ENCODE measurements around the gene TBC1D4. TPM values are rescaled to one million over a fixed set of nuclear protein-coding genes. Genes with fewer than 3 reads are reported as not detected.
A peak's percentile ranks its signal among the peaks of the same experiment; 100 is the strongest.

Gene TBC1D4
- total RNA-seq, 1 donor from 2014 or later: 4.8 TPM

DNA sequence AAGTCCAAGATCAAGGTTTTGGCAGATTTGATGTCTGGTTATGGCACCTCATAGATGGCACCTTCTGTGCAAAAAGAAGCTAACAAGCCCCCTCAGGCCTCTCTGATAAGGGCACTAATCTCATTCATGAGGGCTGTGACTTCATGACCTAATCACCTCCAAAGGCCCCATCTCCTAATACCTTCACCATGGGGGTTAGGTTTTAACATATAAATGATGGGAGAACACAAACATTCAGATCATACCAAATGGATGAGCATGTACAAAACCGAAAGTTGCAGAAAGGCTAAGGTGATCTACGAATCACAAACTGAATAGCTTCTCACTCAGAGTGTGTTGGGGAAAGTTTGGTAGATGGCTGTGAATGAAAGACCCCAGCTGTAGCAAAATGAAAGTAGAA lies 217.4 kb downstream of the TBC1D4 start:
- Mint-ChIP-seq H3K27me3 (ENCODE audit: unreplicated experiment) (no peaks in the 10 kb centered on the region), H3K4me1 (ENCODE audit: low read depth, unreplicated experiment) (no peaks in the 10 kb centered on the region), H3K4me3 (ENCODE audit: unreplicated experiment) (no peak overlapping the region), H3K9me3 (ENCODE audit: unreplicated experiment) (no peaks in the 10 kb centered on the region), H3K27ac (ENCODE audit: unreplicated experiment) (no peak overlapping the region), H3K36me3 (ENCODE audit: unreplicated experiment) (no peaks in the 10 kb centered on the region)
- TF ChIP-seq, protein P1, sequence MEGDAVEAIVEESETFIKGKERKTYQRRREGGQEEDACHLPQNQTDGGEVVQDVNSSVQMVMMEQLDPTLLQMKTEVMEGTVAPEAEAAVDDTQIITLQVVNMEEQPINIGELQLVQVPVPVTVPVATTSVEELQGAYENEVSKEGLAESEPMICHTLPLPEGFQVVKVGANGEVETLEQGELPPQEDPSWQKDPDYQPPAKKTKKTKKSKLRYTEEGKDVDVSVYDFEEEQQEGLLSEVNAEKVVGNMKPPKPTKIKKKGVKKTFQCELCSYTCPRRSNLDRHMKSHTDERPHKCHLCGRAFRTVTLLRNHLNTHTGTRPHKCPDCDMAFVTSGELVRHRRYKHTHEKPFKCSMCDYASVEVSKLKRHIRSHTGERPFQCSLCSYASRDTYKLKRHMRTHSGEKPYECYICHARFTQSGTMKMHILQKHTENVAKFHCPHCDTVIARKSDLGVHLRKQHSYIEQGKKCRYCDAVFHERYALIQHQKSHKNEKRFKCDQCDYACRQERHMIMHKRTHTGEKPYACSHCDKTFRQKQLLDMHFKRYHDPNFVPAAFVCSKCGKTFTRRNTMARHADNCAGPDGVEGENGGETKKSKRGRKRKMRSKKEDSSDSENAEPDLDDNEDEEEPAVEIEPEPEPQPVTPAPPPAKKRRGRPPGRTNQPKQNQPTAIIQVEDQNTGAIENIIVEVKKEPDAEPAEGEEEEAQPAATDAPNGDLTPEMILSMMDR (IDR thresholded peaks at IDR 0.05; ENCODE audit: partially characterized antibody, unreplicated experiment): no peak
- no peak for DNase-seq

DNA sequence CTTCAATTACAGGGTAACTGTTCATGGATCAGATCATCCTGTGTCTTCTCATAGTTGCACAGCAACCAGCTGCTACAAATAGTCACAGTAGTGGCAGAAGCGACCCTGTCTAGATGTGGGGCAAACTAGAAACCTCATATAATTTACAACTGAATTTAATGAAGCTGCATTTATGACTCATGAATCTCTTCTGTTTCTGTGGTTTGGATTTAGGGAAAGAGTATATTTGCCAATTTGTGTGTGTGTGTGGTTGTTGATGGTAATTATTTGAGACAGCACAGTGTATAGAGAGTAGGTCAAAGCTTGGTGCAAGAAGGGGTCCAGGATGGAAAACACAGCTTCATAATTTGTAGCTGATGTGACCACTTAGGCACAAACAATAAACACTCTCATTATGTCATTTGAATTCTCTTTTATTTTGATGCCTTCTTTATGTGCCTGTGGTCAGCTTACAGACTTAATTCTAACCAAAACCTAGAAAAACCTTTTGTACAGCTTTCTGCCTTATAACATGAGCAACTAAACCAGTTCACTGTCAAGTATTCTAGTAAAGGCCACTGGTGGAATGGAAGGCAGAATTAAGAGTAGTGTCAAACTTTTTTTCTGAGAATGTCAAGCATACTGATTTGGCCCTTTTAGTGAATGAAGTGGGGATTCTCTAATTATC lies 218.1 kb downstream of the TBC1D4 start:
- no peaks in the 10 kb centered on the region for H3K27me3 Mint-ChIP-seq (ENCODE audit: unreplicated experiment)
- no peaks in the 10 kb centered on the region for H3K4me1 Mint-ChIP-seq (ENCODE audit: low read depth, unreplicated experiment)
- no peak overlapping the region for H3K4me3 Mint-ChIP-seq (ENCODE audit: unreplicated experiment)
- H3K27ac Mint-ChIP-seq (ENCODE audit: unreplicated experiment): no peak overlapping the region
- TF ChIP-seq, protein P1 (IDR thresholded peaks at IDR 0.05; ENCODE audit: partially characterized antibody, unreplicated experiment): no peak
- no peaks in the 10 kb centered on the region for H3K36me3 Mint-ChIP-seq (ENCODE audit: unreplicated experiment)
- no peak for DNase-seq
- H3K9me3 Mint-ChIP-seq (ENCODE audit: unreplicated experiment): no peaks in the 10 kb centered on the region

DNA sequence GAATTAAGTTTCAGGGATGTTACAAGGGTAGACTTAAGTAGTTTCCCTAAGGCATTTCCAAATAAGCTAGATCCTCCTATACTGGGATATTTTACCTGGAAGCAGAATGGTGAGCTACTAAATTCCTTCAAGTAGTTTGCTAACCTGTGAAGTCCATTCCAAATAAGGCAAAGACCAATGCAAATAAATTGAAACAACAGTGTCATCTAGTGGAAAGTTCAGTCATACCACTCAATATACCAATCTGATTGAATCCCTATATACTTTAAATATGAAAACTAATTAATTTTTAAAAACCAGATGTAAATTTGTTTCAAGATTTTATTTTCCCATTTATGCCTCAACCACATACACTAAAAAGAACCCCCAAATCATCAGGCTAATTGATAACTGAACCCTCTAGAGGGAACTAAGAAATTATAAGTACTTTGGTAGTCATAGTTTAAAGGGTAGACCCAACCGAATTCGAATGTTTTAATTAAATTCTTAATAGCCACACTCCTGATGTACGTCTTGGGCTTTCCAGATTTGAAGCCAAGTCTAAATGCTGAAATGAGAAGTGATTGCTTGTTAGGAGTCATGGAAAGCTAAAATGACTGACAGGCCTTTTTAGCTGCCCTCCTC lies 223.7 kb downstream of the TBC1D4 start:
- no peaks in the 10 kb centered on the region for H3K9me3 Mint-ChIP-seq (ENCODE audit: unreplicated experiment)
- TF ChIP-seq, protein P1 (IDR thresholded peaks at IDR 0.05; ENCODE audit: partially characterized antibody, unreplicated experiment): peak; percentile 60
- H3K27me3 Mint-ChIP-seq (ENCODE audit: unreplicated experiment): no peaks in the 10 kb centered on the region
- H3K27ac Mint-ChIP-seq (ENCODE audit: unreplicated experiment): no peak overlapping the region
- H3K4me3 Mint-ChIP-seq (ENCODE audit: unreplicated experiment): no peak overlapping the region
- no peak for DNase-seq
- H3K4me1 Mint-ChIP-seq (ENCODE audit: low read depth, unreplicated experiment): peaks cover under 1% of the 10 kb centered on the region
- no peaks in the 10 kb centered on the region for H3K36me3 Mint-ChIP-seq (ENCODE audit: unreplicated experiment)

DNA sequence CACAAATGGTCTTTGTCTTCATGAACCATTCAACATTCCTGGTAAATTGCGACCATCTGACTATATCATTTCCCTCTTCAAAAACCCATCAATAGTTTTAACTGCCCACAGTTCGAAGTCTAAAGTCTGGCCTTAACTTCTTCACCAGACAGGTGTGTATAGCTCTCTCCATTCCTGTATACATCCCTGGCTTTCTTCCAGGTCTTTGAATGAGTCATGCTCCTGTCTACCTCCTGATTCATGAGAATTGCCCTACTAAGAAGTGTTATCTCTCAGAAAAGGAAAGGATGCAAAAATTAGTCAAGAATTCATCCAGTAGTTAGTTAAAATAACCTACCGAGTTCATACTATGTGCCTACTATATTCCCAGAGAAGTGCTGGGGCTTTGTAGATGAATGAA lies 225.0 kb downstream of the TBC1D4 start:
- Mint-ChIP-seq H3K9me3 (ENCODE audit: unreplicated experiment) (no peaks in the 10 kb centered on the region), H3K36me3 (ENCODE audit: unreplicated experiment) (no peaks in the 10 kb centered on the region), H3K4me3 (ENCODE audit: unreplicated experiment) (no peak overlapping the region), H3K27me3 (ENCODE audit: unreplicated experiment) (no peaks in the 10 kb centered on the region), H3K4me1 (ENCODE audit: low read depth, unreplicated experiment) (peaks cover 2% of the 10 kb centered on the region), H3K27ac (ENCODE audit: unreplicated experiment) (no peak overlapping the region)
- no peak for DNase-seq
- TF ChIP-seq, protein P1 (IDR thresholded peaks at IDR 0.05; ENCODE audit: partially characterized antibody, unreplicated experiment): no peak

DNA sequence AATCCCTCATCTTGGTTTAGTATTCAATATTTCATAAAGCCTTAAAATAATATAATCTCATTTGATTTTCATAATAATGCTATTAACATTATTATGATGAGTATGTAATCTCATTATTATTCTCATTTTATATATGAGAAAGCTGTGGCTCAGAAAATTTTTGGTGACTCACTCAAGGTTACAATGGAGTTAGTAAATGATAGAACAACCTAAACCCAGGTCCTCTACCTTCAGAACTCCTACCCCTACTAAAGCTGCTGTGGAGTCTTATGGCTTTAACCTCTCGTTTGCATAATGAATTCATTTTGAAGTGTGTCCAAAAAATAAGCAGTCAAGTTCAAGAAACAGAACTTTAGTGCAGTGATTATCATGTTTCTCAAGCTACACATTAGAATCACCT lies 226.3 kb downstream of the TBC1D4 start:
- H3K4me3 Mint-ChIP-seq (ENCODE audit: unreplicated experiment): no peak overlapping the region
- no peak for DNase-seq
- H3K27ac Mint-ChIP-seq (ENCODE audit: unreplicated experiment): no peak overlapping the region
- H3K27me3 Mint-ChIP-seq (ENCODE audit: unreplicated experiment): no peaks in the 10 kb centered on the region
- TF ChIP-seq, protein P1 (IDR thresholded peaks at IDR 0.05; ENCODE audit: partially characterized antibody, unreplicated experiment): no peak
- no peaks in the 10 kb centered on the region for H3K36me3 Mint-ChIP-seq (ENCODE audit: unreplicated experiment)
- H3K9me3 Mint-ChIP-seq (ENCODE audit: unreplicated experiment): no peaks in the 10 kb centered on the region
- peaks cover 2% of the 10 kb centered on the region for H3K4me1 Mint-ChIP-seq (ENCODE audit: low read depth, unreplicated experiment)

Data from glutamatergic neuron (in vitro differentiated cells).